ENCODE data around the gene IQSEC1.

IQSEC1 gene

GRCh38 chr3:12932347-12932746 lies 140.9 kb downstream of the IQSEC1 start:
- no CpG with 5 or more reads among the region's 10 CpGs for WGBS, 2 donors (ENCODE audit: extremely low coverage in 2 of 2, insufficient read length in 2 of 2, insufficient replicate concordance in 1 of 2)
- DNase-seq (ENCODE audit: low spot score): no peak
- no peaks in the 10 kb centered on the region for H3K27me3 ChIP-seq (ENCODE audit: control insufficient read depth in 3 of 3, insufficient read depth in 3 of 3, low read depth in 1 of 3, low read length in 3 of 3)

GRCh38 chr3:12931273-12931905 lies 141.8 kb downstream of the IQSEC1 start:
- no CpG with 5 or more reads among the region's 14 CpGs for WGBS, 2 donors (ENCODE audit: extremely low coverage in 2 of 2, insufficient read length in 2 of 2, insufficient replicate concordance in 1 of 2)
- H3K4me3 ChIP-seq (ENCODE audit: low read length in 2 of 2): no peak overlapping the region
- no peak overlapping the region for H2BK12ac ChIP-seq (ENCODE audit: low read length)
- H2AFZ ChIP-seq (ENCODE audit: low read length): no peak overlapping the region
- no peak overlapping the region for H2BK15ac ChIP-seq (ENCODE audit: low read length)
- peak overlapping the region; percentile 27 for H3K18ac ChIP-seq (ENCODE audit: low read length)
- no peak overlapping the region for H3K4me2 ChIP-seq (ENCODE audit: insufficient read depth, low read length, poor library complexity, severe bottlenecking)
- H3K9me3 ChIP-seq (replicated peaks in 1 of 2; ENCODE audit: control insufficient read depth in 2 of 2, insufficient read depth in 1 of 2, low read depth in 1 of 2, low read length in 2 of 2): no peaks in the 10 kb centered on the region
- no peaks in the 10 kb centered on the region for H3K4me1 ChIP-seq (ENCODE audit: control insufficient read depth in 2 of 2, insufficient read depth in 1 of 2, low read depth in 1 of 2, low read length in 2 of 2)
- H2BK120ac ChIP-seq (ENCODE audit: low read depth, low read length): no peak overlapping the region
- no peaks in the 10 kb centered on the region for H3K27me3 ChIP-seq (ENCODE audit: control insufficient read depth in 3 of 3, insufficient read depth in 3 of 3, low read depth in 1 of 3, low read length in 3 of 3)
- no peak overlapping the region for H2BK5ac ChIP-seq (ENCODE audit: low read length)
- no peak overlapping the region for H3K4ac ChIP-seq (ENCODE audit: low read length)
- peak overlapping the region; percentile 49 for H3K23ac ChIP-seq (ENCODE audit: low read depth, low read length, poor library complexity)
- H3K14ac ChIP-seq (ENCODE audit: low read length): no peak overlapping the region
- peaks cover 29 to 66% of the 10 kb centered on the region in 2 donors for H3K36me3 ChIP-seq (replicated peaks in 1 of 2; ENCODE audit: control insufficient read depth in 2 of 2, insufficient read depth in 2 of 2, low read length in 2 of 2)
- no peak overlapping the region for H4K8ac ChIP-seq (ENCODE audit: low read depth, low read length)
- no peak overlapping the region for H3K9ac ChIP-seq (ENCODE audit: low read depth, low read length, poor library complexity)
- DNase-seq (ENCODE audit: low spot score): no peak
- peaks cover 18% of the 10 kb centered on the region for H3K79me1 ChIP-seq (ENCODE audit: low read depth, low read length)
- H2AK5ac ChIP-seq (ENCODE audit: low read depth, low read length): no peak overlapping the region
- H4K91ac ChIP-seq (ENCODE audit: low read depth, low read length, poor library complexity): no peak overlapping the region
- H3K27ac ChIP-seq (replicated peaks; ENCODE audit: low read length): no peak overlapping the region

More at GRCh38 chr3:12932347-12932746, 140.9 kb downstream of the IQSEC1 start:
- Histone ChIP-seq H2BK12ac (ENCODE audit: low read length) (no peak overlapping the region), H2BK120ac (ENCODE audit: low read depth, low read length) (no peak overlapping the region), H3K36me3 (replicated peaks in 1 of 2; ENCODE audit: control insufficient read depth in 2 of 2, insufficient read depth in 2 of 2, low read length in 2 of 2) (peaks cover 30 to 63% of the 10 kb centered on the region in 2 donors), H3K9ac (ENCODE audit: low read depth, low read length, poor library complexity) (peak overlapping the region; percentile 16), H2AK5ac (ENCODE audit: low read depth, low read length) (no peak overlapping the region), H3K4ac (ENCODE audit: low read length) (no peak overlapping the region), H3K79me1 (ENCODE audit: low read depth, low read length) (peaks cover 18% of the 10 kb centered on the region), H3K23ac (ENCODE audit: low read depth, low read length, poor library complexity) (peak overlapping the region; percentile 27), H3K18ac (ENCODE audit: low read length) (peak overlapping the region; percentile 11), H3K4me3 (ENCODE audit: low read length in 2 of 2) (no peak overlapping the region), H3K9me3 (replicated peaks in 1 of 2; ENCODE audit: control insufficient read depth in 2 of 2, insufficient read depth in 1 of 2, low read depth in 1 of 2, low read length in 2 of 2) (no peaks in the 10 kb centered on the region), H3K14ac (ENCODE audit: low read length) (no peak overlapping the region), H3K27ac (replicated peaks; ENCODE audit: low read length) (no peak overlapping the region), H2BK5ac (ENCODE audit: low read length) (peak overlapping the region; percentile 32), H2BK15ac (ENCODE audit: low read length) (no peak overlapping the region), H4K91ac (ENCODE audit: low read depth, low read length, poor library complexity) (no peak overlapping the region), H4K8ac (ENCODE audit: low read depth, low read length) (no peak overlapping the region), H2AFZ (ENCODE audit: low read length) (no peak overlapping the region), H3K4me2 (ENCODE audit: insufficient read depth, low read length, poor library complexity, severe bottlenecking) (no peak overlapping the region), H3K4me1 (ENCODE audit: control insufficient read depth in 2 of 2, insufficient read depth in 1 of 2, low read depth in 1 of 2, low read length in 2 of 2) (no peaks in the 10 kb centered on the region)

GRCh38 chr3:12929801-12930200 lies 143.4 kb downstream of the IQSEC1 start:
- Histone ChIP-seq H3K4ac (ENCODE audit: low read length) (no peak overlapping the region), H2AFZ (ENCODE audit: low read length) (no peak overlapping the region), H3K18ac (ENCODE audit: low read length) (no peak overlapping the region), H2BK15ac (ENCODE audit: low read length) (no peak overlapping the region), H2AK5ac (ENCODE audit: low read depth, low read length) (no peak overlapping the region), H4K91ac (ENCODE audit: low read depth, low read length, poor library complexity) (no peak overlapping the region), H2BK5ac (ENCODE audit: low read length) (no peak overlapping the region), H2BK120ac (ENCODE audit: low read depth, low read length) (no peak overlapping the region), H3K36me3 (replicated peaks in 1 of 2; ENCODE audit: control insufficient read depth in 2 of 2, insufficient read depth in 2 of 2, low read length in 2 of 2) (peaks cover 27 to 66% of the 10 kb centered on the region in 2 donors), H3K27me3 (ENCODE audit: control insufficient read depth in 3 of 3, insufficient read depth in 3 of 3, low read depth in 1 of 3, low read length in 3 of 3) (no peaks in the 10 kb centered on the region), H3K4me3 (ENCODE audit: low read length in 2 of 2) (no peak overlapping the region), H3K27ac (replicated peaks; ENCODE audit: low read length) (no peak overlapping the region), H3K4me2 (ENCODE audit: insufficient read depth, low read length, poor library complexity, severe bottlenecking) (no peak overlapping the region), H2BK12ac (ENCODE audit: low read length) (no peak overlapping the region), H3K79me1 (ENCODE audit: low read depth, low read length) (peaks cover 12% of the 10 kb centered on the region), H3K14ac (ENCODE audit: low read length) (no peak overlapping the region), H3K4me1 (ENCODE audit: control insufficient read depth in 2 of 2, insufficient read depth in 1 of 2, low read depth in 1 of 2, low read length in 2 of 2) (no peaks in the 10 kb centered on the region), H4K8ac (ENCODE audit: low read depth, low read length) (no peak overlapping the region), H3K23ac (ENCODE audit: low read depth, low read length, poor library complexity) (no peak overlapping the region), H3K9ac (ENCODE audit: low read depth, low read length, poor library complexity) (no peak overlapping the region), H3K9me3 (replicated peaks in 1 of 2; ENCODE audit: control insufficient read depth in 2 of 2, insufficient read depth in 1 of 2, low read depth in 1 of 2, low read length in 2 of 2) (no peaks in the 10 kb centered on the region)
- no CpG with 5 or more reads among the region's 6 CpGs for WGBS, 2 donors (ENCODE audit: extremely low coverage in 2 of 2, insufficient read length in 2 of 2, insufficient replicate concordance in 1 of 2)
- DNase-seq (ENCODE audit: low spot score): no peak

GRCh38 chr3:12926660-12927059 lies 146.6 kb downstream of the IQSEC1 start:
- Histone ChIP-seq H2AK5ac (ENCODE audit: low read depth, low read length) (no peak overlapping the region), H2AFZ (ENCODE audit: low read length) (no peak overlapping the region), H2BK15ac (ENCODE audit: low read length) (no peak overlapping the region), H3K14ac (ENCODE audit: low read length) (no peak overlapping the region), H3K27me3 (ENCODE audit: control insufficient read depth in 3 of 3, insufficient read depth in 3 of 3, low read depth in 1 of 3, low read length in 3 of 3) (no peaks in the 10 kb centered on the region), H3K4me2 (ENCODE audit: insufficient read depth, low read length, poor library complexity, severe bottlenecking) (no peak overlapping the region), H3K9me3 (replicated peaks in 1 of 2; ENCODE audit: control insufficient read depth in 2 of 2, insufficient read depth in 1 of 2, low read depth in 1 of 2, low read length in 2 of 2) (peaks cover 0 to 2% of the 10 kb centered on the region in 2 donors), H2BK5ac (ENCODE audit: low read length) (peak overlapping the region; percentile 66), H2BK12ac (ENCODE audit: low read length) (no peak overlapping the region), H3K27ac (replicated peaks; ENCODE audit: low read length) (no peak overlapping the region), H3K18ac (ENCODE audit: low read length) (no peak overlapping the region), H4K8ac (ENCODE audit: low read depth, low read length) (no peak overlapping the region), H3K9ac (ENCODE audit: low read depth, low read length, poor library complexity) (no peak overlapping the region), H3K23ac (ENCODE audit: low read depth, low read length, poor library complexity) (no peak overlapping the region), H3K4me3 (ENCODE audit: low read length in 2 of 2) (no peak overlapping the region), H2BK120ac (ENCODE audit: low read depth, low read length) (no peak overlapping the region), H3K79me1 (ENCODE audit: low read depth, low read length) (peaks cover 2% of the 10 kb centered on the region), H3K4ac (ENCODE audit: low read length) (no peak overlapping the region), H3K4me1 (ENCODE audit: control insufficient read depth in 2 of 2, insufficient read depth in 1 of 2, low read depth in 1 of 2, low read length in 2 of 2) (no peaks in the 10 kb centered on the region), H4K91ac (ENCODE audit: low read depth, low read length, poor library complexity) (no peak overlapping the region), H3K36me3 (replicated peaks in 1 of 2; ENCODE audit: control insufficient read depth in 2 of 2, insufficient read depth in 2 of 2, low read length in 2 of 2) (peaks cover 30 to 68% of the 10 kb centered on the region in 2 donors)
- no CpG with 5 or more reads among the region's 7 CpGs for WGBS, 2 donors (ENCODE audit: extremely low coverage in 2 of 2, insufficient read length in 2 of 2, insufficient replicate concordance in 1 of 2)
- no peak for DNase-seq (ENCODE audit: low spot score)
